GM12873 (cell line): ENCODE measurements around the gene HELZ.

Source experiments
- CTCF ChIP-seq: IDR thresholded peaks from 2 replicates; pipeline ENCODE4 v1.5.1; 2012; ENCODE audit warnings: low read depth, mild to moderate bottlenecking, moderate library complexity, low read length, control low read depth; ENCODE audit not compliant: insufficient read depth; ENCODE audit errors: missing control alignments

The HELZ gene

GRCh38 chr17:67123699-67124098 is 121.3 kb downstream of the HELZ start:
- TF ChIP-seq CTCF, result no peak

GRCh38 chr17:67121316-67121891 is 123.6 kb downstream of the HELZ start:
- TF ChIP-seq CTCF, result no peak

- no peak for TF ChIP-seq CTCF
Observed at GRCh38 chr17:67119102-67119501, 125.9 kb downstream of the HELZ start.

GRCh38 chr17:67116045-67116575 is 128.9 kb downstream of the HELZ start:
- no peak for TF ChIP-seq CTCF

GRCh38 chr17:67115401-67115800 is 129.6 kb downstream of the HELZ start:
- TF ChIP-seq CTCF, result no peak

- TF ChIP-seq CTCF, result no peak
Observed at GRCh38 chr17:67113486-67113885, 131.5 kb downstream of the HELZ start.

- no peak for TF ChIP-seq CTCF
Observed at GRCh38 chr17:67111808-67112207, 133.2 kb downstream of the HELZ start.
